A673 (cell line): ENCODE results near the gene IQGAP1. TPM values are rescaled to one million over a fixed set of nuclear protein-coding genes. Genes with fewer than 3 reads are reported as not detected.

Source experiments
- BruUV-seq: library from RNA; stranded (reverse); fragments of 400-500 nt; replicated peaks from 2 replicates; lab custom pipeline; 2021; lab: Mats Ljungman, UMichigan
- CTCF ChIA-PET: fragments of 300-600 bp; sonication (Branson Sonifier 250); formaldehyde crosslinking; loops from one replicate; lab custom pipeline; 2022; ENCODE audit warnings: antibody characterized with exemption; lab: Charles Lee
- POLR2A ChIA-PET: fragments of 300-600 bp; sonication (Branson Sonifier 250); formaldehyde crosslinking; loops from one replicate; lab custom pipeline; 2022; ENCODE audit warnings: antibody characterized with exemption; ENCODE audit not compliant: low non-redundant PET; lab: Charles Lee
- DNase-seq: peaks from one replicate; pipeline ENCODE4 v3.0.0-alpha.2; 2015; ENCODE audit warnings: low spot score
- H3K27ac ChIP-seq: fragments of 200-600 bp; sonication (generic); 2 replicates; pipeline ENCODE4 v1.5.1; 2016; ENCODE audit warnings: mixed run types, low read depth, mild to moderate bottlenecking, mixed read lengths, antibody characterized with exemption, low read length; ENCODE audit not compliant: poor library complexity, severe bottlenecking
- H3K27me3 ChIP-seq: fragments of 200-600 bp; sonication (generic); replicated peaks from 2 replicates; pipeline ENCODE4 v1.6.1; 2017; ENCODE audit warnings: mixed run types, low read depth, mild to moderate bottlenecking, mixed read lengths, antibody characterized with exemption, low read length; ENCODE audit not compliant: insufficient read depth, poor library complexity
- H3K36me3 ChIP-seq: fragments of 200-600 bp; sonication (generic); 2 replicates; pipeline ENCODE4 v1.6.1; 2016; ENCODE audit warnings: mixed run types, mild to moderate bottlenecking, mixed read lengths, antibody characterized with exemption, low read length; ENCODE audit not compliant: insufficient read depth, poor library complexity, severe bottlenecking
- H3K4me1 ChIP-seq: fragments of 200-600 bp; sonication (generic); 2 replicates; pipeline ENCODE4 v1.6.1; 2017; ENCODE audit warnings: mixed run types, mild to moderate bottlenecking, mixed read lengths, antibody characterized with exemption, low read length; ENCODE audit not compliant: insufficient read depth, poor library complexity, severe bottlenecking
- H3K4me3 ChIP-seq: fragments of 200-600 bp; sonication (generic); 2 replicates; pipeline ENCODE4 v1.5.1; 2016; ENCODE audit warnings: low read depth, mixed run types, mild to moderate bottlenecking, mixed read lengths, low read length; ENCODE audit not compliant: poor library complexity, severe bottlenecking
- H3K9me3 ChIP-seq: fragments of 200-600 bp; sonication (generic); 2 replicates; pipeline ENCODE4 v1.6.1; 2016; ENCODE audit warnings: mixed run types, low read depth, mild to moderate bottlenecking, mixed read lengths, antibody characterized with exemption, low read length; ENCODE audit not compliant: poor library complexity, severe bottlenecking
- CTCF ChIP-seq: fragments of 300-800, 200-600 bp; sonication (generic); conservative IDR thresholded peaks from 2 replicates; pipeline ENCODE4 v1.5.1; 2017; ENCODE audit warnings: low read depth, mild to moderate bottlenecking, antibody characterized with exemption, low read length, moderate library complexity, mixed read lengths
- EZH2 ChIP-seq: fragments of 200-600 bp; sonication (generic); IDR thresholded peaks from 2 replicates; pipeline ENCODE4 v1.6.1; 2017; ENCODE audit warnings: borderline replicate concordance, low read depth, mild to moderate bottlenecking, mixed read lengths, antibody characterized with exemption, low read length; ENCODE audit not compliant: poor library complexity, severe bottlenecking
- intact Hi-C: fragments of 100-400 bp; cut with micrococcal nuclease; formaldehyde crosslinking; loops from one replicate; pipeline ENCODE4 v1.10.0; 2022; ENCODE audit not compliant: unreplicated experiment
- total RNA-seq: library from RNA; stranded (reverse); gene quantifications from 2 replicates; pipeline ENCODE4 v1.2.3, GENCODE V29; 2021

Gene IQGAP1
- total RNA-seq, 1 experiment from 2014 or later: 119 TPM

GRCh38 chr15:90439946-90440345 lies 51.9 kb downstream of the IQGAP1 start:
- intact Hi-C loops: no loop called here
- H3K4me3 ChIP-seq: no peak overlapping the region
- H3K27ac ChIP-seq: no peak overlapping the region
- no peaks in the 10 kb centered on the region for H3K27me3 ChIP-seq
- POLR2A ChIA-PET: no interaction called here
- BruUV-seq: no TSS peak
- CTCF ChIA-PET: no interaction called here
- no peak for DNase-seq
- TF ChIP-seq EZH2: no peak
- TF ChIP-seq CTCF: no peak
- H3K4me1 ChIP-seq: peaks cover 12% of the 10 kb centered on the region
- H3K9me3 ChIP-seq: no peaks in the 10 kb centered on the region
- H3K36me3 ChIP-seq: peaks cover 11% of the 10 kb centered on the region

DNA sequence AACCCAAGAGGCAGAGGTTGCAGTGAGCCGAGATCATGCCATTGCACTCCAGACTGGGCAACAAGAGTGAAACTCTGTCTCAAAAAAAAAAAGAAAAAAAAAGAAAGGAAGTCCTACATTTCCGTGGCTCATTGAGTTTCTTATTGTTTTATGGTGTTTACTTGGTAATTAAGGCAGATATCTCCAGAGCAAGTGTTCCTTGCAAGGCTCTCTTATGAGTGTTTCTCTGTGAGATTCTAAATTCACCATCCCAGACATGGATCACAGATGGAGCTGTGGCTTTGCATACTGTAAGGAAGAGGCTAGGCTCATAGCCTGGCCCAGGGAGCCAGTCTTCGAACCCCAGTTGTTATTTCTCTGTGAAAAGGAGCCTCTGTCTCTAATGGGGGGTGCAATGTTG lies 53.0 kb downstream of the IQGAP1 start:
- no peaks in the 10 kb centered on the region for H3K9me3 ChIP-seq
- no TSS peak for BruUV-seq
- ChIA-PET POLR2A (no interaction called here), CTCF (interaction anchor here (0.6 kb wide), 1 partner anchor 36 kb away, joined by 5 read pairs; no protein-coding TSS in a partner anchor)
- TF ChIP-seq EZH2: no peak
- no peak for TF ChIP-seq CTCF
- no peak overlapping the region for H3K27ac ChIP-seq
- H3K4me1 ChIP-seq: peaks cover 7% of the 10 kb centered on the region
- no peak overlapping the region for H3K4me3 ChIP-seq
- no peak for DNase-seq
- peaks cover 11% of the 10 kb centered on the region for H3K36me3 ChIP-seq
- intact Hi-C loops: no loop called here
- H3K27me3 ChIP-seq: no peaks in the 10 kb centered on the region

DNA sequence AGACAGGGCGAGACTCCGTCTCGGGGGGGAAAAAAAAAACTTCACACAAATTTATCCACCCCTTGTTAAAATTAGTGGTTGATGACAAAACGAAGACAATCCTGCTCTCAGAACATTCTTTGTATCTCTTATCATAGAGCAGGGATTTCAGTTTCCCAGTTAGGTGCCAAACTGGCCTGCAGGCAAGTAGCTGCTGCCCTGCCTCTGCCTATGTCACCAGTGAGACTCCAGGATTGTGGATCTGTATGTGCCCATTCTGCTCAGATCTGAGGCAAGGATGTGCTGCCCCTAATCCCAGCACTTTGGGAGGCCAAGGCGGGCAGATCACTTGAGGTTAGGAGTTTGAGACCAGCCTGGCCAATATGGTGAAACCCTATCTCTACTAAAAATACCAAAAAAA lies 54.4 kb downstream of the IQGAP1 start:
- no peak for DNase-seq
- intact Hi-C loops: no loop called here
- H3K27ac ChIP-seq: no peak overlapping the region
- TF ChIP-seq EZH2 (no peak), CTCF (no peak)
- CTCF ChIA-PET: no interaction called here
- H3K27me3 ChIP-seq: no peaks in the 10 kb centered on the region
- H3K9me3 ChIP-seq: no peaks in the 10 kb centered on the region
- peaks cover 11% of the 10 kb centered on the region for H3K36me3 ChIP-seq
- no TSS peak for BruUV-seq
- peaks cover 7% of the 10 kb centered on the region for H3K4me1 ChIP-seq
- POLR2A ChIA-PET: no interaction called here
- no peak overlapping the region for H3K4me3 ChIP-seq
